Neural cell (in vitro differentiated cells): ENCODE results near the gene MACROD1. TPM values are rescaled to one million over a fixed set of nuclear protein-coding genes. Genes with fewer than 3 reads are reported as not detected.

Experiments used
- H2AFZ ChIP-seq: fragments of 200-600, 300-800 bp; sonication (generic), shearing (Covaris generic); 2 replicates; pipeline ENCODE4 v1.6.0; 2014; ENCODE audit warnings: low read depth, mild to moderate bottlenecking, antibody characterized with exemption, low read length, moderate library complexity
- H3F3A ChIP-seq: fragments of 200-600 bp; shearing (Covaris generic); 2 replicates; pipeline ENCODE4 v1.6.1; 2016; ENCODE audit warnings: mild to moderate bottlenecking, moderate library complexity, mixed read lengths, antibody characterized with exemption, low read length; ENCODE audit not compliant: insufficient read depth, poor library complexity, severe bottlenecking
- H3K27ac ChIP-seq: fragments of 200-600, 300-800 bp; sonication (generic), shearing (Covaris generic); 2 replicates; pipeline ENCODE4 v1.5.1; 2014; ENCODE audit warnings: mild to moderate bottlenecking, low read length, moderate library complexity
- H3K27me3 ChIP-seq: fragments of 300-800, 200-600 bp; sonication (generic), shearing (Covaris generic); 2 replicates; pipeline ENCODE4 v1.6.0; 2014; ENCODE audit warnings: mild to moderate bottlenecking, low read depth, low read length, moderate library complexity; ENCODE audit not compliant: insufficient read depth
- H3K36me3 ChIP-seq: fragments of 300-800, 200-600 bp; sonication (generic), shearing (Covaris generic); 2 replicates; pipeline ENCODE4 v1.5.1; 2014; ENCODE audit warnings: mild to moderate bottlenecking, antibody characterized with exemption, low read length, moderate library complexity; ENCODE audit not compliant: insufficient read depth
- H3K4me2 ChIP-seq: fragments of 300-800, 200-600 bp; sonication (generic), shearing (Covaris generic); 2 replicates; pipeline ENCODE4 v1.6.0; 2014; ENCODE audit warnings: mild to moderate bottlenecking, low read length
- H3K4me3 ChIP-seq: fragments of 300-800, 200-600 bp; sonication (generic), shearing (Covaris generic); 2 replicates; pipeline ENCODE4 v1.5.1; 2014; ENCODE audit warnings: mild to moderate bottlenecking, low read length, moderate library complexity
- H3K79me2 ChIP-seq: fragments of 200-600 bp; shearing (Covaris generic); replicated peaks from 2 replicates; pipeline ENCODE4 v1.6.0; 2014; ENCODE audit warnings: mild to moderate bottlenecking, low read length, moderate library complexity; ENCODE audit not compliant: insufficient read depth
- H3K9ac ChIP-seq: fragments of 300-800, 200-600 bp; sonication (generic), shearing (Covaris generic); 2 replicates; pipeline ENCODE4 v1.6.1; 2016; ENCODE audit warnings: mild to moderate bottlenecking, low read length, mixed read lengths
- H3K9me2 ChIP-seq: fragments of 200-600 bp; shearing (Covaris generic); 2 replicates; pipeline ENCODE4 v1.6.1; 2016; ENCODE audit warnings: mild to moderate bottlenecking, low read length, mixed read lengths; ENCODE audit not compliant: insufficient read depth
- H3K9me3 ChIP-seq: fragments of 200-600, 300-800 bp; sonication (generic), shearing (Covaris generic); 2 replicates; pipeline ENCODE4 v1.6.1; 2016; ENCODE audit warnings: mild to moderate bottlenecking, mixed run types, low read length, moderate library complexity, mixed read lengths
- H4K20me1 ChIP-seq: fragments of 200-600 bp; shearing (Covaris generic); 2 replicates; pipeline ENCODE4 v1.6.1; 2016; ENCODE audit warnings: mild to moderate bottlenecking, mixed run types; ENCODE audit not compliant: insufficient read depth
- CTCF ChIP-seq: fragments of 450-650 bp; IDR thresholded peaks from 2 replicates; pipeline ENCODE4 v1.5.1; 2014; ENCODE audit warnings: antibody characterized with exemption, mild to moderate bottlenecking, moderate library complexity; ENCODE audit not compliant: poor library complexity, severe bottlenecking
- EP300 ChIP-seq: fragments of 450-650 bp; conservative IDR thresholded peaks from 2 replicates; pipeline ENCODE4 v1.6.1; 2014; ENCODE audit warnings: antibody characterized with exemption, mild to moderate bottlenecking, moderate library complexity; ENCODE audit not compliant: poor library complexity, severe bottlenecking
- EZH2 ChIP-seq: fragments of 200-600, 300-800 bp; shearing (Covaris generic), sonication (generic); IDR thresholded peaks from 2 replicates; pipeline ENCODE4 v1.6.1; 2014; ENCODE audit warnings: antibody characterized with exemption, low read length, borderline replicate concordance, mild to moderate bottlenecking; ENCODE audit not compliant: insufficient read depth, poor library complexity, severe bottlenecking
- MXI1 ChIP-seq: fragments of 450-650 bp; conservative IDR thresholded peaks from 2 replicates; pipeline ENCODE4 v1.6.1; 2014; ENCODE audit warnings: antibody characterized with exemption, mild to moderate bottlenecking; ENCODE audit not compliant: poor library complexity, severe bottlenecking
- POLR2AphosphoS5 ChIP-seq: IDR thresholded peaks from 2 replicates; pipeline ENCODE4 v1.6.1; 2012
- RAD21 ChIP-seq: fragments of 450-650 bp; conservative IDR thresholded peaks from 2 replicates; pipeline ENCODE4 v1.6.1; 2014; ENCODE audit warnings: antibody characterized with exemption, mild to moderate bottlenecking, moderate library complexity
- REST ChIP-seq: IDR thresholded peaks from 2 replicates; pipeline ENCODE4 v1.6.1; 2012; ENCODE audit warnings: borderline replicate concordance
- SMC3 ChIP-seq: fragments of 450-650 bp; conservative IDR thresholded peaks from 2 replicates; pipeline ENCODE4 v1.6.1; 2014; ENCODE audit warnings: antibody characterized with exemption, mild to moderate bottlenecking, moderate library complexity; ENCODE audit not compliant: poor library complexity
- TAF1 ChIP-seq: IDR thresholded peaks from 2 replicates; pipeline ENCODE4 v1.6.1; 2012; ENCODE audit warnings: low read depth
- polyA plus RNA-seq: library from polyadenylated mRNA; depleted of rRNA; stranded (reverse); fragments of >200 nt; gene quantifications from 2 replicates; pipeline ENCODE4 v1.2.3, GENCODE V29; 2014

Gene MACROD1
- polyA plus RNA-seq, 1 donor from 2014 or later, result 30.8 TPM

GRCh38 chr11:64126371-64126770 lies 39.5 kb downstream of the MACROD1 start:
- no peaks in the 10 kb centered on the region for H3K27me3 ChIP-seq
- no peaks in the 10 kb centered on the region for H3K9me2 ChIP-seq
- no peak overlapping the region for H3K4me3 ChIP-seq
- no peak for TF ChIP-seq CTCF
- TF ChIP-seq RAD21, result no peak
- no peak for TF ChIP-seq MXI1
- TF ChIP-seq TAF1, result no peak
- no peak for TF ChIP-seq EP300
- no peak for TF ChIP-seq REST
- no peak for TF ChIP-seq POLR2AphosphoS5
- TF ChIP-seq EZH2, result no peak
- TF ChIP-seq SMC3, result no peak
- H3K9ac ChIP-seq, result no peak overlapping the region
- no peaks in the 10 kb centered on the region for H3K79me2 ChIP-seq
- H2AFZ ChIP-seq, result no peak overlapping the region
- no peaks in the 10 kb centered on the region for H3K9me3 ChIP-seq
- H3K27ac ChIP-seq, result no peak overlapping the region
- no peaks in the 10 kb centered on the region for H3F3A ChIP-seq
- H4K20me1 ChIP-seq, result no peaks in the 10 kb centered on the region
- H3K36me3 ChIP-seq, result no peaks in the 10 kb centered on the region
- H3K4me2 ChIP-seq, result no peak overlapping the region

- no peaks in the 10 kb centered on the region for H3F3A ChIP-seq
- H3K4me2 ChIP-seq, result no peak overlapping the region
- H3K79me2 ChIP-seq, result no peaks in the 10 kb centered on the region
- no peaks in the 10 kb centered on the region for H3K9me2 ChIP-seq
- no peak overlapping the region for H3K9ac ChIP-seq
- H3K4me3 ChIP-seq, result no peak overlapping the region
- TF ChIP-seq CTCF, result no peak
- no peak for TF ChIP-seq TAF1
- no peak overlapping the region for H2AFZ ChIP-seq
- no peaks in the 10 kb centered on the region for H4K20me1 ChIP-seq
- no peaks in the 10 kb centered on the region for H3K27me3 ChIP-seq
- no peaks in the 10 kb centered on the region for H3K9me3 ChIP-seq
- H3K27ac ChIP-seq, result no peak overlapping the region
- H3K36me3 ChIP-seq, result no peaks in the 10 kb centered on the region
These were observed 40.2 kb downstream of the MACROD1 start for GRCh38 chr11:64125676-64126075.
